ENCODE data around the gene TBX4.

Gene TBX4

DNA sequence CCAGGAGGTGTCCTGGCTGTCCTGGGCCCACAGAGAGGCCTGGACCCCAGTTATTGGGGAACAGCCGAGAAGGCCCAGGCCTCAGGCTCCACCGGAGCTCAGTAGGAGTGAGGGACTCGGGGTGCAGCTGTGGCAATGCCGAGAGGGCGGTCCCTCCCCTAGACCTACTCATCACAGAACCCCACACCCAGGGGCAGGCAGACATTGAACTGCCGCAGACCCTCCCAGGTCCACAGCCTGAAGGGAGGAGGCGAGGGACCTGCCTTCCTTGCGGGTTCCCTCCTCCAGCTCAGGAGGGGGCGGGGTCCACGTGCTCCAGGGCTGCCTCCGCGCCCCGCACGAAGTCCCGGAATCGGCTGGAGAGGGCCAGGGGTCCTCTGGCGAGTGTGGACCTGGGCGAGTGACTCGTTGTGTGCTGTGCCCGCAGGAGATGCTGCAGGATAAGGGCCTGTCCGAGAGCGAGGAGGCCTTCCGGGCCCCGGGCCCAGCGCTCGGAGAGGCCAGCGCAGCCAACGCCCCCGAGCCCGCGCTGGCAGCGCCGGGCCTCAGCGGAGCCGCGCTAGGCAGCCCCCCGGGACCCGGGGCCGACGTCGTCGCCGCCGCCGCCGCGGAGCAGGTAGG lies 3.9 kb downstream of the TBX4 start:
- no peak overlapping the region for H3K4me3 ChIP-seq (replicated peaks; ENCODE audit: low read depth, low read length)
- TF ChIP-seq, protein P1, sequence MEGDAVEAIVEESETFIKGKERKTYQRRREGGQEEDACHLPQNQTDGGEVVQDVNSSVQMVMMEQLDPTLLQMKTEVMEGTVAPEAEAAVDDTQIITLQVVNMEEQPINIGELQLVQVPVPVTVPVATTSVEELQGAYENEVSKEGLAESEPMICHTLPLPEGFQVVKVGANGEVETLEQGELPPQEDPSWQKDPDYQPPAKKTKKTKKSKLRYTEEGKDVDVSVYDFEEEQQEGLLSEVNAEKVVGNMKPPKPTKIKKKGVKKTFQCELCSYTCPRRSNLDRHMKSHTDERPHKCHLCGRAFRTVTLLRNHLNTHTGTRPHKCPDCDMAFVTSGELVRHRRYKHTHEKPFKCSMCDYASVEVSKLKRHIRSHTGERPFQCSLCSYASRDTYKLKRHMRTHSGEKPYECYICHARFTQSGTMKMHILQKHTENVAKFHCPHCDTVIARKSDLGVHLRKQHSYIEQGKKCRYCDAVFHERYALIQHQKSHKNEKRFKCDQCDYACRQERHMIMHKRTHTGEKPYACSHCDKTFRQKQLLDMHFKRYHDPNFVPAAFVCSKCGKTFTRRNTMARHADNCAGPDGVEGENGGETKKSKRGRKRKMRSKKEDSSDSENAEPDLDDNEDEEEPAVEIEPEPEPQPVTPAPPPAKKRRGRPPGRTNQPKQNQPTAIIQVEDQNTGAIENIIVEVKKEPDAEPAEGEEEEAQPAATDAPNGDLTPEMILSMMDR (IDR thresholded peaks at IDR 0.05; ENCODE audit: low read length, missing control alignments), result no peak
- no peak for DNase-seq (ENCODE audit: low read depth)

DNA sequence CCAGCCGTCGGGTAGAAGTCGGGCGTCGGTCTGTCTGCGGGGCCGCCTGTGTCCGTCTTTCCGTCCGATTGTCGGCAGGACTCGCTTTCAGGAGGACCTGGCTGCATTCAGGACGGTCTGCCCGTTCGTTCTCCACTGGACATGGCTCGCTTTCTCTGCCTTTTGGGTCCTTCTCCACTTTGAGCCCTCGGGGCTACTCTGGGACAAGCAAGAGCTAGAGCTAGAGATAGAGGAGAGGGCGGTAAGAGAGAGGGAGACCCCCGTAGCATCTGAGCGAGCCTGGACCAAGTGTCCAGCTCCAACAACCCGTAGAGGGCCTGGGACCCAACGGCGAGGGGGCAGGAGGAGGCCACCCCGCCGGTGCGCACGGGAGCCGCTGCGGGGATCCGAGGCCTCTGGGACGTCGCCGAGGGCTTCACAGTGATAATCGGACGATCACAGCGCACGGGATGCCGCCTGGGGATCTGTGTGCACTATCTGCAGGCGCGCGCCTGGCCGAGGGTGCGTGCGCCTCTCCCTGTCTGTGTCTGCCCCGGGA lies 4.5 kb downstream of the TBX4 start:
- TF ChIP-seq, protein P1 (IDR thresholded peaks at IDR 0.05; ENCODE audit: low read length, missing control alignments), result no peak
- no peak for DNase-seq (ENCODE audit: low read depth)
- H3K4me3 ChIP-seq (replicated peaks; ENCODE audit: low read depth, low read length), result no peak overlapping the region

DNA sequence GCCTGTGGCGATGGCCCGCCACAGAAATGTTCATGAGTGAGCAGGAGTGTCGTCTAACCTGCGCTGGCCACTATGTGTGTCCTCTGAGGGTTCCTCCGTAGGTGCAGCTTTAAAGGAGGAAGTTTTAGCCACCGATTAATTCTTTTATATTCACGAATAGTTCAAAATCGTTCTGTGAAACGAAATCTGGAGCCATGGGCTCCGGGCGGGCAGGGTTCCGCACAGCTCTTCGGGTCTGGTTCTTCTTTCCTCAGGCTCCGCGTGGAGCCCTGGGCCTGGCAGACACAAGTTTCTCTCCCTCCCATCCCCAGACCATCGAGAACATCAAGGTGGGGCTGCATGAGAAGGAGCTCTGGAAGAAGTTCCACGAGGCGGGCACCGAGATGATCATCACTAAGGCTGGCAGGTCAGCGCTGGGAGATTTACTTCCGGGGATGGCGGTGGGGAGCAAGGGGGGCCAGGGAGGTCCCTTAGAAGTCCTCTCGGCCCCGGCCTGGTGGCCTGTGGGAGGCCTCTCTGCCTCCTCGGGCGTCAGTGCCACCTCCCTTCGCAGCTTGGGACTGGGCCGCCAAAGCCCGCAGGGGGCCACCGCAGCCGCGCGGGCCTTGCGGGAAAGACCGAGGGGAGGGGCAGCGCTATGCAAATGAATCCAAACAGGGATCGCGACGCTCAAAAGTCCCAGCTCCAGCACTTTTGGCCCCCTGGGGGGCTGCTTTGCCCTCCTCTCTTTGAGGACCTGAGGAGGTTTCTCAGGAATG lies 5.2 kb downstream of the TBX4 start:
- no peak for DNase-seq (ENCODE audit: low read depth)
- TF ChIP-seq, protein P1 (IDR thresholded peaks at IDR 0.05; ENCODE audit: low read length, missing control alignments), result no peak
- H3K4me3 ChIP-seq (replicated peaks; ENCODE audit: low read depth, low read length), result no peak overlapping the region

DNA sequence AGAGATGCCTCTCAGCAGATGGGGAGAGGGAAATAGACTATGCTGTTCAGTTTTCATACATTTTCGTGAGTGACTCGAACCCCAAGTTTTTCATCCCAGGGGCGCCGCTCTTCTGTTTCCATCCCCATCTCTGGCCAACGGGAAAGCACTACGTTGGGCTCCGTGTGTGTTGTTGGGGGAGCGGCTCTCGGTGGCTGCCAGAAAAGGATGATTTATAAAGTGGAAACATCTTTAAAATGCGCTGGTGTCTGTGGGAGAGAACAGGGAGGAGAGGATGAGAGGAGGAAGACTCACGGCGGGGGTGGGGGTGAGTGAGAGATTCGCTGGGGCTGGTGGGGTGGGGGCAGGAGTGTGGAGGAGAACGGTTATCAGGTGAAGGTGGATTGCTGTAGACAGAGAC lies 5.8 kb downstream of the TBX4 start:
- TF ChIP-seq, protein P1 (IDR thresholded peaks at IDR 0.05; ENCODE audit: low read length, missing control alignments), result no peak
- DNase-seq (ENCODE audit: low read depth), result no peak
- H3K4me3 ChIP-seq (replicated peaks; ENCODE audit: low read depth, low read length), result no peak overlapping the region

DNA sequence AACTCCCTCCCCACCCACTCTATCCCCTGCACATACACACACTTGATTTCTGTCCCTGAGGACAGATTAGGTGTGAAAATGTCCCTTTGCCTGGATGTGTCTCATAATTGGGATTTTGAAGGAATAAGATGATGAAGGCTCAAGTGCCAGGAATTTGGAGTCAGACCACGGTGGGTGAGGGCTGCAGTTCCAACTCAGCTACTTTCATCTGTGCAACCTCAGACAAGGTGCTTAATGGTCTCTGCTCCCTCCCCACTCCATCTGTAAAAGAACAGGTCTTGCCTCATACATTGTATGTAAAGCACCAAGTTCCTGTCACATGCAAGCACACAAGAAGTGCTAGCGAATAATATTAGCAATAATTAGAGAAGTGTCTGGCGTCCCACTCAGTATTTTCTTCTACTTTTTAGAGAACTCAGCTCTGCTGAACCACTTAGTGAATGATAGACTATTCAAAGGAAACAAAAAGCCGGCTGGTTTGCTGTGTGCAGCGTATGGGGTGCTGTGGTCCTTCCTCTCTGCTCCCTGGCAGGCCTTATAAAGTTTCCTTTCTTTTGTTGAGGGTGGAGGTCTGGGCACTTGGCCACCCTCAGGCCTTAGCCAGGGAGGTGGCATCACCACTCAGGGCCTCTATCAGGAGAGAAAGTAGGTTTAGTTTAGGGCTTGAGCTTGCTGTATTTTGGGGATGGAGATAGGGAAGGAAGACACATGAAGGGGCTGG lies 6.4 kb downstream of the TBX4 start:
- DNase-seq (ENCODE audit: low read depth), result no peak
- TF ChIP-seq, protein P1 (IDR thresholded peaks at IDR 0.05; ENCODE audit: low read length, missing control alignments), result no peak
- H3K4me3 ChIP-seq (replicated peaks; ENCODE audit: low read depth, low read length), result no peak overlapping the region

DNA sequence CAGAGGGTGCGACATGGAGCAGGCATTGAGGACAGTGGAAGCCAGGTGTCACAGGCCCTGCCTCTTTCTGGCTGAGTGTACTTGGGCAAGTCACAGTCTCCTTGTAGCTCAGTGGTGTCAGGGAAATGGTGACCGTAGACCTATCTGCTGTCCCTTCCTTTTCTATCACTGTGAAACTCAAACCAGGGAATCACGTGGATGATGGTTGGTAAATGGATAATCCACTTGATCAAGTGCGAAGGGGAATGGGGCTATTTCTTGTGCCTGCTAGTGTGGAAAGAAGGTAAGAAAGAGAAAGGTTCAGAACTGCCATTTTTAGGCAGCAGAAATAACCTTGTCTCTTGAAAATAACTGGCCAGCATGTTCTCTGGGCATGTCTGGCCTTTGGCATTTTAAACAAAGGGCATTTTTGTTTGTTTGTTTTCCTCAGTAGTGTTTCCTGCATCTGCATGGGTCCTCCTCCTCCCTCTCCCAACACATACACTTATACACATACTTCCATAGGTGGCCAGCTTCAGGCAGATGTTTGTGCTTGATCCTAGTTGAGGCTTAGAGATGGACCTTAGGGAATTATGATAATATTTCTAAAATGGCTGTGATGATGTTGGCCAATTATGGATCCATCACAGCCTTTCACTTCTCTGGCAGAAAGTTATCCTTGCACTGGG lies 7.1 kb downstream of the TBX4 start:
- DNase-seq (ENCODE audit: low read depth), result no peak
- H3K4me3 ChIP-seq (replicated peaks; ENCODE audit: low read depth, low read length), result no peak overlapping the region
- TF ChIP-seq, protein P1 (IDR thresholded peaks at IDR 0.05; ENCODE audit: low read length, missing control alignments), result no peak

Data from fibroblast of pulmonary artery (primary cell).